KMS-11 (cell line): ENCODE measurements around the gene VEGFB.

ENCODE experiments used
- H2AFZ ChIP-seq: fragments of 200-600 bp; sonication (generic); 2 replicates; pipeline ENCODE4 v1.6.1; 2016; ENCODE audit warnings: antibody characterized with exemption, mixed run types, low read depth
- H3K27ac ChIP-seq: fragments of 200-600 bp; sonication (generic); 2 replicates; pipeline ENCODE4 v1.6.1; 2016; ENCODE audit warnings: mild to moderate bottlenecking, mixed run types
- H3K27me3 ChIP-seq: fragments of 200-600 bp; sonication (generic); 2 replicates; pipeline ENCODE4 v1.6.1; 2017; ENCODE audit warnings: mild to moderate bottlenecking, low read depth, mixed run types, moderate library complexity; ENCODE audit not compliant: insufficient read depth
- H3K36me3 ChIP-seq: fragments of 200-600 bp; sonication (generic); 2 replicates; pipeline ENCODE4 v1.6.1; 2017; ENCODE audit warnings: mild to moderate bottlenecking, mixed run types; ENCODE audit not compliant: insufficient read depth
- H3K4me1 ChIP-seq: fragments of 200-600 bp; sonication (generic); 2 replicates; pipeline ENCODE4 v1.6.1; 2016; ENCODE audit warnings: mild to moderate bottlenecking, low read depth, mixed run types; ENCODE audit not compliant: poor library complexity, severe bottlenecking
- H3K4me2 ChIP-seq: fragments of 200-600 bp; sonication (generic); 2 replicates; pipeline ENCODE4 v1.7.0; 2016; ENCODE audit warnings: mild to moderate bottlenecking, mixed run types
- H3K4me3 ChIP-seq: fragments of 200-600 bp; sonication (generic); IDR thresholded peaks from 2 replicates; pipeline ENCODE4 v1.6.1; 2017; ENCODE audit warnings: low read depth, low read length, mixed read lengths; ENCODE audit not compliant: insufficient read depth
- H3K79me2 ChIP-seq: fragments of 200-600 bp; sonication (generic); 2 replicates; pipeline ENCODE4 v1.6.1; 2016; ENCODE audit warnings: low read depth, mixed run types; ENCODE audit not compliant: insufficient read depth
- H3K9ac ChIP-seq: fragments of 200-600 bp; sonication (generic); 2 replicates; pipeline ENCODE4 v1.6.1; 2016; ENCODE audit warnings: mild to moderate bottlenecking, mixed run types
- H4K20me1 ChIP-seq: fragments of 200-600 bp; sonication (generic); 2 replicates; pipeline ENCODE4 v1.6.1; 2016; ENCODE audit warnings: mild to moderate bottlenecking, mixed run types; ENCODE audit not compliant: insufficient read depth
- CTCF ChIP-seq: fragments of 200-600 bp; sonication (generic); conservative IDR thresholded peaks from 2 replicates; pipeline ENCODE4 v1.6.1; 2017; ENCODE audit warnings: low read depth, mild to moderate bottlenecking, antibody characterized with exemption, low read length, moderate library complexity, mixed read lengths

VEGFB gene

GRCh38 chr11:64267207-64267945 lies 33.0 kb downstream of the VEGFB start:
- no peak overlapping the region; the same call in 1 of the 2 replicates for H3K4me2 ChIP-seq
- TF ChIP-seq CTCF = no peak

DNA sequence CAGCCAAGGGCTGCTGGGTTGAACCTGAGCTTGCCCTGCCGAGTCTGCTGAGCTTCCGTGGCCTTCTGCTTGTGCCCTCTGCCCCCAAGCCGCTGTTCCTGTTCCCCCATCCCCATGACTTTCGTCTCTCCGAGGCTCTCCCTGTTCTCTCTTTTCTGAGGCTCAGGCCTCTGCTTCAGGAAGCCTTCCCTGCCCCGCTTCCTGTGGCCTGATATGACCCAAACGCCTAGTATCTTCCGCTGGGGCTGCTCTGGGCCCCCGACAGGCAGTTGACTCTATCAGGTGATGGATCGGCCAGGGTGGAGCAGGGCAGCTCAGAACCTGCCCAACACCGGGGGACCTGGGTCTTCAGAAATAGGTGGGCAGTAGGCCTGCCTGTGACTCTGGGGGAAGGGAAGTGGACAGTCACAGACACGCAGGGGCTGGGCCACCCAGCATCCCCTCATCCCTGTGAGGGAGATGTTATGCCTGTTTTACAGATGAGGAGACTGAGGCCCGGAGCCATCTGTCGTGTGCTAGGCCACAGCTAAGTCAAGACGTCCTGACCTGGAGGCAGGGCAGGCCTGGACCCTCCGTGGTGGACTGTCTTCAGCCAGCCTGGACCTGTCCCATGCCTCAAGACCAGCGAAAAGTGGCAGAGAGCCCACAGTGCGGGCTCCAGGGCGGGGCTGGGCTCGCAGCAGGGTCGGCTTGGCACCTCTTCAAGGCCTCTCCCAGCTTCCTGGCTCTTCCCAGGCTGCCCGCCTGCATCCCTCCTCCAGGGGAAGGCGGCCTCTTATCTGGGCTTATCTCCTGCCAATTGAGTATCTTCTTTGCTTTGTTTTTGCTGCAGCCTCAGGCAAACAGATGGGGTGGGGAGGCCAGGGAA lies 33.9 kb downstream of the VEGFB start:
- no peaks in the 10 kb centered on the region for H3K27me3 ChIP-seq
- H3K36me3 ChIP-seq = no peaks in the 10 kb centered on the region
- H3K9ac ChIP-seq = peak overlapping the region; percentile 86; the same call in 1 of the 2 replicates
- TF ChIP-seq CTCF = no peak
- no peaks in the 10 kb centered on the region for H3K79me2 ChIP-seq
- no peak overlapping the region for H3K4me3 ChIP-seq
- H2AFZ ChIP-seq = no peak overlapping the region; the same call in 1 of the 2 replicates
- H3K4me1 ChIP-seq = peaks cover 14% of the 10 kb centered on the region
- peak overlapping the region; percentile 86 for H3K4me2 ChIP-seq
- H4K20me1 ChIP-seq = no peaks in the 10 kb centered on the region
- peak overlapping the region; percentile 87 for H3K27ac ChIP-seq

More at GRCh38 chr11:64267207-64267945, 33.0 kb downstream of the VEGFB start:
- Histone ChIP-seq H2AFZ (no peak overlapping the region), H4K20me1 (no peaks in the 10 kb centered on the region), H3K9ac (no peak overlapping the region; the same call in 1 of the 2 replicates), H3K79me2 (no peaks in the 10 kb centered on the region), H3K27me3 (no peaks in the 10 kb centered on the region), H3K36me3 (no peaks in the 10 kb centered on the region), H3K4me3 (no peak overlapping the region), H3K4me1 (peaks cover 14% of the 10 kb centered on the region), H3K27ac (no peak overlapping the region)

- H3K4me1 ChIP-seq = peaks cover 14% of the 10 kb centered on the region
- H4K20me1 ChIP-seq = no peaks in the 10 kb centered on the region
- peak overlapping the region; percentile 86 for H3K4me2 ChIP-seq
- no peak overlapping the region for H3K4me3 ChIP-seq
- TF ChIP-seq CTCF = no peak
- no peaks in the 10 kb centered on the region for H3K27me3 ChIP-seq
- peak overlapping the region; percentile 68 for H2AFZ ChIP-seq
- no peaks in the 10 kb centered on the region for H3K36me3 ChIP-seq
- H3K79me2 ChIP-seq = no peaks in the 10 kb centered on the region
- H3K9ac ChIP-seq = peak overlapping the region; percentile 86
- peak overlapping the region; percentile 87 for H3K27ac ChIP-seq
These were observed 34.6 kb downstream of the VEGFB start for GRCh38 chr11:64268893-64269539.

GRCh38 chr11:64269540-64270220 lies 35.3 kb downstream of the VEGFB start:
- peak overlapping the region; percentile 86 for H3K4me2 ChIP-seq
- H3K27me3 ChIP-seq = no peaks in the 10 kb centered on the region
- peak overlapping the region; percentile 68 for H2AFZ ChIP-seq

More at GRCh38 chr11:64269540-64270220, 35.3 kb downstream of the VEGFB start:
- H4K20me1 ChIP-seq = no peaks in the 10 kb centered on the region
- TF ChIP-seq CTCF = no peak
- no peaks in the 10 kb centered on the region for H3K79me2 ChIP-seq
- no peaks in the 10 kb centered on the region for H3K36me3 ChIP-seq
- peaks cover 14% of the 10 kb centered on the region for H3K4me1 ChIP-seq
- H3K4me3 ChIP-seq = no peak overlapping the region
- H3K27ac ChIP-seq = peak overlapping the region; percentile 87
- peak overlapping the region; percentile 86 for H3K9ac ChIP-seq
